Activated CD8-positive, alpha-beta memory T cell treated with anti-CD3 and anti-CD28 coated beads, Interleukin-2, amount 50 U/mL, for 24 hours (primary cell): ENCODE data around the gene ARHGEF6.

Experiments used
- DNase-seq: peaks from one replicate; pipeline ENCODE4 v3.0.0-alpha.2; 2020; ENCODE audit errors: extremely low read depth

ARHGEF6 gene

GRCh38 chrX:136646602-136647239 is 134.0 kb downstream of the ARHGEF6 start:
- no peak for DNase-seq

- DNase-seq = no peak
Measured at GRCh38 chrX:136643243-136643642, 137.5 kb downstream of the ARHGEF6 start.

- DNase-seq = no peak
Measured at GRCh38 chrX:136639506-136640176, 141.1 kb downstream of the ARHGEF6 start.

- DNase-seq = no peak
Measured at GRCh38 chrX:136636121-136636520, 144.6 kb downstream of the ARHGEF6 start.

- no peak for DNase-seq
Measured at GRCh38 chrX:136635235-136635634, 145.5 kb downstream of the ARHGEF6 start.

- no peak for DNase-seq
Measured at GRCh38 chrX:136630881-136631280, 149.9 kb downstream of the ARHGEF6 start.

GRCh38 chrX:136629084-136629750 is 151.5 kb downstream of the ARHGEF6 start:
- DNase-seq = no peak

GRCh38 chrX:136627409-136627808 is 153.3 kb downstream of the ARHGEF6 start:
- no peak for DNase-seq

GRCh38 chrX:136626891-136627290 is 153.8 kb downstream of the ARHGEF6 start:
- no peak for DNase-seq

- DNase-seq = no peak
Measured at GRCh38 chrX:136626237-136626636, 154.5 kb downstream of the ARHGEF6 start.

- DNase-seq = no peak
Measured at GRCh38 chrX:136625246-136625645, 155.5 kb downstream of the ARHGEF6 start.

- DNase-seq = no peak
Measured at GRCh38 chrX:136623396-136623795, 157.3 kb downstream of the ARHGEF6 start.

GRCh38 chrX:136622568-136622967 is 158.2 kb downstream of the ARHGEF6 start:
- no peak for DNase-seq

GRCh38 chrX:136620780-136621179 is 160.0 kb downstream of the ARHGEF6 start:
- DNase-seq = no peak

- DNase-seq = no peak
Measured at GRCh38 chrX:136619899-136620505, 160.7 kb downstream of the ARHGEF6 start.

- no peak for DNase-seq
Measured at GRCh38 chrX:136616987-136617685, 163.6 kb downstream of the ARHGEF6 start.
